ENCODE results near the gene STX18.
"Not testable (repeated sequence)": the region's sequence is repeated elsewhere in the genome, so short reads cannot be mapped to it uniquely, and the experiment has no call there.

STX18 gene

GRCh38 chr4:4470208-4470607 lies 71.6 kb downstream of the STX18 start:
- DNase-seq (ENCODE audit: extremely low spot score) = no peak
- ChIA-PET CTCF (no interaction called here), POLR2A (no interaction called here)
- TF ChIP-seq CTCF (IDR thresholded peaks at IDR 0.05; ENCODE audit: control extremely low read depth, extremely low read depth, low read depth, missing control alignments) = no peak

DNA sequence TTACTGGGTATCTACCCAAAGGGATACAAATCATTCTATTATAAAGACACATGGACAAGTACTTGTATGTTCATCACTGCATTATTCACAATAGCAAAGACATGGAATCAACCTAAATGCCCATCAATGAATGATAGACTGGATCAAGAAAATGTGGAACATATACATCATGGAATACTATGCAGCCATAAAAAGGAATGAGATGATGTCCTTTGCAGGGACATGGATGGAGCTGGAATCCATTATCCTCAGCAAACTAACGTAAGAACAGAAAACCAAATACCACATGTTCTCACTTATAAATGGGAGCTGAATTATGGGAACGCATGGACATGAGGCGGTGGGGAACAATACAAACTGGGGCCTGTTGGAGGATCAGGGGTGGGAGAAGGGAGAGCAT lies 76.6 kb downstream of the STX18 start:
- POLR2A ChIA-PET = interaction anchor here (0.7 kb wide), 1 partner anchor 68 kb away, joined by 3 read pairs; no protein-coding TSS in a partner anchor
- CTCF ChIA-PET = interaction anchor here (1.2 to 1.3 kb wide), 2 partner anchors 13 to 78 kb away, joined by 3 to 4 read pairs; no protein-coding TSS in a partner anchor
- DNase-seq (ENCODE audit: extremely low spot score) = not testable (repeated sequence)

GRCh38 chr4:4462970-4463369 lies 78.9 kb downstream of the STX18 start:
- POLR2A ChIA-PET = no interaction called here
- CTCF ChIA-PET = interaction anchor here (0.8 to 1.3 kb wide), 3 partner anchors 9 to 20 kb away, joined by 3 read pairs; no protein-coding TSS in a partner anchor
- no peak for TF ChIP-seq CTCF (IDR thresholded peaks at IDR 0.05; ENCODE audit: control extremely low read depth, extremely low read depth, low read depth, missing control alignments)
- DNase-seq (ENCODE audit: extremely low spot score) = no peak

DNA sequence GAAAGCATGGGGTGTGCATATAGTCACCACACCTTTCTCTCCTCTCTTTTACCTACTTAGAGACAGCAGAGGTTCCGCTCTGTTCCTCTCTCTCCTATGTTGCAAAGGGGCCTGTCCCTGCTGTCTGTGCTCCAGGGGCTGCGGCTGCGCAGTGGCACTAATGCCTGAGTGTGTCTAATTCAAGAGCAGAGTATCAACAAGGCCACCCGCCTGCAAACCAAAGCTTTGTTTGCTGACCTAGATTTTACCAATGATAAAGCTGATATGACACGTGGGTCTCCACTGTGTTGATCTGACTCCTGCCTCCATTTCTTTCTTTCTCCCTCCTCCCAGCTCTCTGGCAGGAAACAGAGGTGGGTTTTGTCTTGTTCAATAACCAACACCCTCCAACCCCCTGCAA lies 80.0 kb downstream of the STX18 start:
- no peak for TF ChIP-seq CTCF (IDR thresholded peaks at IDR 0.05; ENCODE audit: control extremely low read depth, extremely low read depth, low read depth, missing control alignments)
- POLR2A ChIA-PET = no interaction called here
- CTCF ChIA-PET = no interaction called here
- no peak for DNase-seq (ENCODE audit: extremely low spot score)

- no peak for DNase-seq (ENCODE audit: extremely low spot score)
- ChIA-PET CTCF (interaction anchor here (1.1 kb wide), 1 partner anchor 14 kb away, joined by 3 read pairs; no protein-coding TSS in a partner anchor), POLR2A (no interaction called here)
- TF ChIP-seq CTCF (IDR thresholded peaks at IDR 0.05; ENCODE audit: control extremely low read depth, extremely low read depth, low read depth, missing control alignments) = no peak
Observed at GRCh38 chr4:4461178-4461577, 80.7 kb downstream of the STX18 start.

- DNase-seq (ENCODE audit: extremely low spot score) = no peak
- ChIA-PET CTCF (interaction anchor here (1.1 kb wide), 1 partner anchor 14 kb away, joined by 3 read pairs; no protein-coding TSS in a partner anchor), POLR2A (no interaction called here)
- TF ChIP-seq CTCF (IDR thresholded peaks at IDR 0.05; ENCODE audit: control extremely low read depth, extremely low read depth, low read depth, missing control alignments) = no peak
Observed at GRCh38 chr4:4460759-4461158, 81.1 kb downstream of the STX18 start.

- TF ChIP-seq CTCF (IDR thresholded peaks at IDR 0.05; ENCODE audit: control extremely low read depth, extremely low read depth, low read depth, missing control alignments) = no peak
- CTCF ChIA-PET = no interaction called here
- POLR2A ChIA-PET = no interaction called here
- DNase-seq (ENCODE audit: extremely low spot score) = no peak
Observed at GRCh38 chr4:4459181-4459580, 82.7 kb downstream of the STX18 start.
